Smooth muscle cell (in vitro differentiated cells): ENCODE data around the gene RCC1. TPM values are rescaled to one million over a fixed set of nuclear protein-coding genes. Genes with fewer than 3 reads are reported as not detected.
"Not testable (repeated sequence)": the region's sequence is repeated elsewhere in the genome, so short reads cannot be mapped to it uniquely, and the experiment has no call there.

Experiments
- DNase-seq: peaks from one replicate; lab custom pipeline; 2025; ENCODE audit not compliant: unreplicated experiment; lab: John Stamatoyannopoulos, UW
- H2AFZ ChIP-seq: fragments of 200-600 bp; sonication (generic); 2 replicates; pipeline ENCODE4 v1.6.0; 2016; ENCODE audit warnings: antibody characterized with exemption, low read depth, mild to moderate bottlenecking
- H3F3A ChIP-seq: fragments of 200-600 bp; sonication (generic); 2 replicates; pipeline ENCODE4 v1.6.0; 2017; ENCODE audit warnings: antibody characterized with exemption, low read depth
- H3K27ac ChIP-seq: fragments of 200-600 bp; sonication (generic); 2 replicates; pipeline ENCODE4 v1.5.1; 2016; ENCODE audit warnings: low read depth, mild to moderate bottlenecking
- H3K27me3 ChIP-seq: fragments of 200-600 bp; sonication (generic); 2 replicates; pipeline ENCODE4 v1.6.1; 2016; ENCODE audit warnings: low read depth, mild to moderate bottlenecking
- H3K36me3 ChIP-seq: fragments of 200-600 bp; sonication (generic); 2 replicates; pipeline ENCODE4 v1.5.1; 2016; ENCODE audit warnings: low read depth
- H3K4me1 ChIP-seq: fragments of 200-600 bp; sonication (generic); 2 replicates; pipeline ENCODE4 v1.5.1; 2016; ENCODE audit warnings: low read depth
- H3K4me2 ChIP-seq: fragments of 200-600 bp; sonication (generic); 2 replicates; pipeline ENCODE4 v1.6.0; 2016; ENCODE audit warnings: mild to moderate bottlenecking
- H3K4me3 ChIP-seq: fragments of 200-600 bp; sonication (generic); 2 replicates; pipeline ENCODE4 v1.5.1; 2016; ENCODE audit warnings: mild to moderate bottlenecking
- H3K79me2 ChIP-seq: fragments of 200-600 bp; sonication (generic); 2 replicates; pipeline ENCODE4 v1.6.0; 2016; ENCODE audit warnings: low read depth, mild to moderate bottlenecking
- H3K9ac ChIP-seq: fragments of 200-600 bp; sonication (generic); 2 replicates; pipeline ENCODE4 v1.6.0; 2016; ENCODE audit warnings: low read depth
- H3K9me3 ChIP-seq: fragments of 200-600 bp; sonication (generic); replicated peaks from 2 replicates; pipeline ENCODE4 v1.5.1; 2016; ENCODE audit warnings: low read depth
- H4K20me1 ChIP-seq: fragments of 200-600 bp; sonication (generic); 2 replicates; pipeline ENCODE4 v1.6.0; 2016; ENCODE audit warnings: low read depth
- WGBS: methylation state at CpG from one replicate; pipeline ENCODE4 v1.1.7; 2016; ENCODE audit warnings: low lambda C conversion rate; 5-methylcytosine and 5-hydroxymethylcytosine counted together
- polyA plus RNA-seq: library from polyadenylated mRNA; unstranded; fragments of >200 nt; fragmentation: Nextera tagmentation; extraction: Ambion mirVana; gene quantifications from 2 replicates; pipeline ENCODE4 v1.2.1, GENCODE V29; 2016
- total RNA-seq: library from RNA; depleted of rRNA; stranded (reverse); fragments of >200 nt; gene quantifications from 2 replicates; pipeline ENCODE4 v1.2.3, GENCODE V29; 2014
- TF ChIP-seq, protein P1 (sequence below): fragments of 200-600 bp; sonication (generic); IDR thresholded peaks from 2 replicates; pipeline ENCODE4 v1.5.1; 2017; ENCODE audit warnings: borderline replicate concordance, mild to moderate bottlenecking, antibody characterized with exemption; ENCODE audit not compliant: insufficient read depth, poor library complexity, severe bottlenecking

Gene RCC1
- total and polyA plus RNA-seq, 2 experiments from 2014 or later: 8.9 to 10.5 TPM

DNA sequence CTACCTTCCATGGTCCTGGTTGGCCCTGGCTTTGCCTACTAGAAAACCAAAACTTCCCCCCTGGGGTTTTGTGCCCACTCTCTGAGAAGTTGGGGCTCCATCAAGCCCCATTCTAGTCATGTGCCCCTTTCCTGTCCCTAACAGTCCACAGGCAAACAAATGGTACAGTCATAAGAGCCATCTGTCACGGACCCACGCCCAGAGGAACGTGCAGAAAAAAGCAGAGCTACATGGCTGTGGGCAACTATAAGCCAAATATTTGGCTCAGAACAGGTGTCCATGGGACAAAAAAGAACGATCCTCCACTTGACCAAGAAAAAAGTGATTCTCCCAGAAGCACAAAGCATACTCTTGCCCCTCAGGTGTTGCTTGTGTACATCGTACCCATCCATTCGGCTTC, 32.4 kb downstream of the RCC1 start:
- no peak overlapping the region for H3K27ac ChIP-seq
- H3K4me3 ChIP-seq: no peak overlapping the region
- no peak overlapping the region for H3K9ac ChIP-seq
- H3K79me2 ChIP-seq: no peaks in the 10 kb centered on the region
- no peaks in the 10 kb centered on the region for H3K4me1 ChIP-seq
- H3K9me3 ChIP-seq: no peaks in the 10 kb centered on the region
- H3K36me3 ChIP-seq: no peaks in the 10 kb centered on the region
- no peaks in the 10 kb centered on the region for H4K20me1 ChIP-seq
- no peak overlapping the region for H3K4me2 ChIP-seq
- no peaks in the 10 kb centered on the region for H3K27me3 ChIP-seq
- H3F3A ChIP-seq: no peaks in the 10 kb centered on the region
- WGBS: 96% methylated on average over 6 of the region's 6 CpGs
- TF ChIP-seq, protein P1, sequence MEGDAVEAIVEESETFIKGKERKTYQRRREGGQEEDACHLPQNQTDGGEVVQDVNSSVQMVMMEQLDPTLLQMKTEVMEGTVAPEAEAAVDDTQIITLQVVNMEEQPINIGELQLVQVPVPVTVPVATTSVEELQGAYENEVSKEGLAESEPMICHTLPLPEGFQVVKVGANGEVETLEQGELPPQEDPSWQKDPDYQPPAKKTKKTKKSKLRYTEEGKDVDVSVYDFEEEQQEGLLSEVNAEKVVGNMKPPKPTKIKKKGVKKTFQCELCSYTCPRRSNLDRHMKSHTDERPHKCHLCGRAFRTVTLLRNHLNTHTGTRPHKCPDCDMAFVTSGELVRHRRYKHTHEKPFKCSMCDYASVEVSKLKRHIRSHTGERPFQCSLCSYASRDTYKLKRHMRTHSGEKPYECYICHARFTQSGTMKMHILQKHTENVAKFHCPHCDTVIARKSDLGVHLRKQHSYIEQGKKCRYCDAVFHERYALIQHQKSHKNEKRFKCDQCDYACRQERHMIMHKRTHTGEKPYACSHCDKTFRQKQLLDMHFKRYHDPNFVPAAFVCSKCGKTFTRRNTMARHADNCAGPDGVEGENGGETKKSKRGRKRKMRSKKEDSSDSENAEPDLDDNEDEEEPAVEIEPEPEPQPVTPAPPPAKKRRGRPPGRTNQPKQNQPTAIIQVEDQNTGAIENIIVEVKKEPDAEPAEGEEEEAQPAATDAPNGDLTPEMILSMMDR: no peak
- no peak for DNase-seq
- no peak overlapping the region for H2AFZ ChIP-seq

DNA sequence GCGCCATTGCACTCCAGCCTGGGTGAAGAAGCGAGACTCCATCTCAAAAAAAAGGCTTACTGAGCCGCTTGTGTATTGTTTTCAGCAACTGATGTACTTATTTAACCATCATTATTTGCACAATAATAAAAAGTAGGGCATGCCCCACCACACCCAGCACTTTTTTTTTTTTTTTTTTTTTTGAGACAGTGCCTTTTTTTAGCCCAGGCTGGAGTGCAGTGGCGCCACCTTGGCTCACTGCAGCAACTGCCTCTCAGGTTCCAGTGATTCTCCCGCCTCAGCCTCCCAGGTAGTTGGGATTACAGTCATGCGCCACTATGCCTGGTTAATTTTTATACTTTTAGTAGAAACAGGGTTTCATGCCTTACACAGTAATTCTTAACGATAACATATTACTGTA, 34.8 kb downstream of the RCC1 start:
- WGBS: 93% methylated on average over 7 of the region's 7 CpGs
- H3K27ac ChIP-seq: no peak overlapping the region
- H3K4me2 ChIP-seq: no peak overlapping the region
- H3K9me3 ChIP-seq: no peaks in the 10 kb centered on the region
- no peak overlapping the region for H2AFZ ChIP-seq
- H3K4me3 ChIP-seq: no peak overlapping the region
- H3F3A ChIP-seq: no peaks in the 10 kb centered on the region
- no peaks in the 10 kb centered on the region for H3K4me1 ChIP-seq
- TF ChIP-seq, protein P1: no peak
- no peaks in the 10 kb centered on the region for H3K79me2 ChIP-seq
- H3K27me3 ChIP-seq: no peaks in the 10 kb centered on the region
- no peaks in the 10 kb centered on the region for H4K20me1 ChIP-seq
- H3K36me3 ChIP-seq: no peaks in the 10 kb centered on the region
- H3K9ac ChIP-seq: no peak overlapping the region
- no peak for DNase-seq

DNA sequence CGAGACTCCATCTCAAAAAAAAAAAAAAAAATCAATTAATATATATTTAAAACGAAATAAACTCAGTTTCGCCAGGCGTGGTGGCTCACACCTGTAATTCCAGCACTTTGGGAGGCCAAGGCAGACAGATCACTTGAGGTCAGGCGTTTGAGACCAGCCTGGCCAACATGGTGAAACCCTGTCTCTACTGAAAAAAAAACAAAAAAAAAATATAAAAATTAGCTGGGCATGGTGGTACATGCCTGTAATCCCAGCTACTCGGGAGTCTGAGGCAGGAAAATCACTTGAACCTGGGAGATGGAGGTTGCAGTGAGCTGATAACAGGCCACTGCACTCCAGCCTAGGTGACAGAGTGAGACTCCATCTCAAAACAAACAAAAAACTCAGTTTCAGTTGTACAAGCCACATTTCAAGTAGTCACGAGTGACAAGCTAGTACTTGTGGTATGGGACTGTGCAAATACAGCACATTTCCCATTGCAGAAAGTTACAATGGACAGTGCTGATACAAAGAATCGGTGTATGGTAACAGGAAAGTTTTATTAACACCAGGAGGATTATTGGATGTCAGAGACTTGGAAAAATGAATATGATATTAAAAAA, 35.7 kb downstream of the RCC1 start:
- H3K9me3 ChIP-seq, H3K79me2 ChIP-seq, H3K4me2 ChIP-seq, H3K27ac ChIP-seq, H2AFZ ChIP-seq, H3K9ac ChIP-seq, H3F3A ChIP-seq, H3K36me3 ChIP-seq, H3K4me3 ChIP-seq, H3K4me1 ChIP-seq, H3K27me3 ChIP-seq, H4K20me1 ChIP-seq, DNase-seq: not testable (repeated sequence)
- 95% methylated on average over 8 of the region's 8 CpGs for WGBS

DNA sequence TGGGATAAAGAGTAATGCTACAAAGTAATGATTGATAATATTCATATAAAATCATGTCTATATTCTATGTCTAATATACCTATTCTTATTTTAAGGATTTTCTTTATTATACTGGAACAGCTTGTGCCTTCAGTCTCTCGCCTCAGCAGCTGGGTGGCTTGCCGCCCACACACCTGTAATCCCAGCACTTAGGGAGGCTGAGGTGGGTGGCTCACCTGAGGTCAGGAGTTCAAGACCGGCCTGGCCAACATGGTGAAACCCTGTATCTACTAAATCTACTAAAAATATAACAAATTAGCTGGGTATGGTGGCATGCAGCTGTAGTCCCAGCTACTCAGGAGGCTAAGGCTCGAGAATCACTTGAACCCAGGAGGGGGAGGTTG, 39.4 kb downstream of the RCC1 start:
- Histone ChIP-seq H4K20me1 (no peaks in the 10 kb centered on the region), H3K4me1 (no peaks in the 10 kb centered on the region), H3K79me2 (no peaks in the 10 kb centered on the region), H3K36me3 (no peaks in the 10 kb centered on the region), H3K4me2 (no peak overlapping the region), H3K4me3 (no peak overlapping the region), H3F3A (no peaks in the 10 kb centered on the region), H3K27ac (no peak overlapping the region), H2AFZ (no peak overlapping the region), H3K9ac (no peak overlapping the region), H3K9me3 (no peaks in the 10 kb centered on the region), H3K27me3 (no peaks in the 10 kb centered on the region)
- TF ChIP-seq, protein P1: no peak
- WGBS: 97% methylated on average over 4 of the region's 4 CpGs
- no peak for DNase-seq
